Measurements from ENCODE around the gene GHR. TPM values are rescaled to one million over a fixed set of nuclear protein-coding genes. Genes with fewer than 3 reads are reported as not detected.

Gene GHR
- total and polyA plus RNA-seq, 2 donors (not counting 3 experiments of a cell fraction or from before 2014, with no cell fraction given), result 0.27 to 0.28 TPM

- no TSS peak for BruUV-seq (replicated peaks)
- no peaks in the 10 kb centered on the region for H3K79me2 ChIP-seq (ENCODE audit: control insufficient read depth, insufficient read depth, low read length)
- H3K4me2 ChIP-seq (ENCODE audit: insufficient read depth, low read length), result no peak overlapping the region
- H3K4me1 ChIP-seq (ENCODE audit: control insufficient read depth, extremely low read depth, insufficient read depth, low read length), result no peaks in the 10 kb centered on the region
- H3K27ac ChIP-seq (ENCODE audit: insufficient read depth, low read depth, low read length), result no peak overlapping the region
- ChIA-PET CTCF (interaction anchor here (0.7 to 5.9 kb wide), 4 partner anchors 16 to 731 kb away, joined by 3 to 83 read pairs (median 30); no protein-coding TSS in a partner anchor), POLR2A (no interaction called here)
- no peak overlapping the region for H3K4me3 ChIP-seq (replicated peaks in 1 of 3; ENCODE audit: insufficient read depth in 1 of 3, low read depth in 1 of 3, low read length in 3 of 3)
- dilution Hi-C loops (cut with MboI; ENCODE audit: extremely low pct_ligation_motif_present, low sequenced_read_pairs) (no loop called here), intact Hi-C loops (cut with micrococcal nuclease) (no loop called here)
- H2AFZ ChIP-seq (ENCODE audit: low read depth, low read length), result no peak overlapping the region
- H3K9me1 ChIP-seq (replicated peaks; ENCODE audit: control insufficient read depth, extremely low read depth, insufficient read depth, low read length), result no peaks in the 10 kb centered on the region
- TF ChIP-seq MYC (IDR thresholded peaks at IDR 0.05; ENCODE audit: low read depth, low read length) (no peak), POLR2AphosphoS5 (IDR thresholded peaks at IDR 0.05; ENCODE audit: insufficient read depth, low read depth, low read length) (no peak)
- H3K36me3 ChIP-seq (ENCODE audit: control insufficient read depth in 2 of 2, extremely low read depth in 1 of 2, insufficient read depth in 2 of 2, low read length in 2 of 2), result no peaks in the 10 kb centered on the region
- no peak overlapping the region for H3K9ac ChIP-seq (replicated peaks; ENCODE audit: extremely low read depth, insufficient read depth, low read length)
- DNase-seq (ENCODE audit: low read depth, low spot score), result no peak
- FAIRE-seq, result no peak
- H4K20me1 ChIP-seq (replicated peaks; ENCODE audit: control insufficient read depth, extremely low read depth, insufficient read depth, low read length), result no peaks in the 10 kb centered on the region
- H3K9me3 ChIP-seq (replicated peaks; ENCODE audit: control insufficient read depth, insufficient read depth, low read length), result no peaks in the 10 kb centered on the region
- peaks cover 0 to 5% of the 10 kb centered on the region in 2 experiments for H3K27me3 ChIP-seq (ENCODE audit: control insufficient read depth in 2 of 2, insufficient read depth in 2 of 2, low read length in 2 of 2)
Measured at GRCh38 chr5:42587096-42587723, 164.0 kb downstream of the GHR start.

- Histone ChIP-seq H3K9me1 (replicated peaks; ENCODE audit: control insufficient read depth, extremely low read depth, insufficient read depth, low read length) (no peaks in the 10 kb centered on the region), H3K79me2 (ENCODE audit: control insufficient read depth, insufficient read depth, low read length) (no peaks in the 10 kb centered on the region), H3K4me3 (replicated peaks in 1 of 3; ENCODE audit: insufficient read depth in 1 of 3, low read depth in 1 of 3, low read length in 3 of 3) (no peak overlapping the region), H4K20me1 (replicated peaks; ENCODE audit: control insufficient read depth, extremely low read depth, insufficient read depth, low read length) (no peaks in the 10 kb centered on the region), H3K9ac (replicated peaks; ENCODE audit: extremely low read depth, insufficient read depth, low read length) (no peak overlapping the region), H2AFZ (ENCODE audit: low read depth, low read length) (no peak overlapping the region), H3K27ac (ENCODE audit: insufficient read depth, low read depth, low read length) (no peak overlapping the region), H3K9me3 (replicated peaks; ENCODE audit: control insufficient read depth, insufficient read depth, low read length) (no peaks in the 10 kb centered on the region), H3K4me1 (ENCODE audit: control insufficient read depth, extremely low read depth, insufficient read depth, low read length) (no peaks in the 10 kb centered on the region), H3K27me3 (ENCODE audit: control insufficient read depth in 2 of 2, insufficient read depth in 2 of 2, low read length in 2 of 2) (peaks cover 0 to 5% of the 10 kb centered on the region in 2 experiments), H3K36me3 (ENCODE audit: control insufficient read depth in 2 of 2, extremely low read depth in 1 of 2, insufficient read depth in 2 of 2, low read length in 2 of 2) (no peaks in the 10 kb centered on the region), H3K4me2 (ENCODE audit: insufficient read depth, low read length) (no peak overlapping the region)
- ChIA-PET POLR2A (no interaction called here), CTCF (interaction anchor here (0.7 to 1.6 kb wide), 2 partner anchors 7 to 299 kb away, joined by 4 to 5 read pairs; no protein-coding TSS in a partner anchor)
- dilution Hi-C loops (cut with MboI; ENCODE audit: extremely low pct_ligation_motif_present, low sequenced_read_pairs), result no loop called here
- no TSS peak for BruUV-seq (replicated peaks)
- TF ChIP-seq EZH2 (IDR thresholded peaks at IDR 0.05; ENCODE audit: borderline replicate concordance, low read depth, low read length, severe bottlenecking), result no peak
- TF ChIP-seq MYC (IDR thresholded peaks at IDR 0.05; ENCODE audit: low read depth, low read length), result no peak
- TF ChIP-seq POLR2AphosphoS5 (IDR thresholded peaks at IDR 0.05; ENCODE audit: insufficient read depth, low read depth, low read length), result no peak
- no peak for TF ChIP-seq CTCF (IDR thresholded peaks at IDR 0.05; ENCODE audit: extremely low read depth in 1 of 2, insufficient read depth in 1 of 2, low read depth in 1 of 2, low read length in 2 of 2)
- no peak for TF ChIP-seq POLR2A (IDR thresholded peaks at IDR 0.05; ENCODE audit: low read depth, low read length)
- no peak for TF ChIP-seq FOS (IDR thresholded peaks at IDR 0.05; ENCODE audit: borderline replicate concordance, insufficient read depth, low read length)
- no peak for TF ChIP-seq JUN (IDR thresholded peaks at IDR 0.05; ENCODE audit: borderline replicate concordance, insufficient read depth, insufficient read length, low read depth)
- TF ChIP-seq GATA2 (IDR thresholded peaks at IDR 0.05; ENCODE audit: insufficient read depth, insufficient read length, low read depth, low read length), result no peak
- TF ChIP-seq MAX (IDR thresholded peaks at IDR 0.05; ENCODE audit: insufficient read depth, insufficient read length), result no peak
- intact Hi-C loops (cut with micrococcal nuclease), result no loop called here
- FAIRE-seq (no peak), DNase-seq (ENCODE audit: low read depth, low spot score) (no peak)
Measured at GRCh38 chr5:42590566-42590965, 167.3 kb downstream of the GHR start.
